Retinal pigment epithelial cell (primary cell): Measurements from ENCODE around the gene SPDL1.

Source experiments
- DNase-seq: peaks from one replicate; pipeline ENCODE4 v3.0.0-alpha.2; 2010; ENCODE audit warnings: low read depth
- H3K4me3 ChIP-seq: 2 replicates; pipeline ENCODE4 v1.5.1; 2011; ENCODE audit warnings: mild to moderate bottlenecking, low read length, control low read depth, moderate library complexity
- TF ChIP-seq, protein P1 (sequence below): conservative IDR thresholded peaks from 2 replicates; pipeline ENCODE4 v1.5.1; 2011; ENCODE audit warnings: low read depth, low read length, control low read depth, inconsistent platforms

The SPDL1 gene

DNA sequence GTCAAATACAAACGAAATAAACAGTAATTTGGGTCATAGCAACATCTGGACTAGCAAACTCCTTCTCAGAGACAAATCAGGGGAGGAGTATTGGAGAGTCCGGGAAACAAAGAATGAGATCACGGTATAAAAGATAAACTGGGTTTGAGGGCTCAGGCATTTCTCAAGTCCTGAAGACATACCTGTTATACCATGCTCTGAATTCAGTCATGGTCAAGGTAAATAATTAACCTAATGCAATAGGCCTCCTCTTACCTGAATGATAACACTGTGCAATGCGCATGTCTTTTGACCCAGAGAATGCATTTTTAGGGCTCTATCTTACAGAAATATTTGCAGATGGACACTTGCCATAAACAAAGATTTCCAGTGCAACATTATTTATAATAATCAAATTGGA lies 31.9 kb upstream of the SPDL1 start:
- TF ChIP-seq, protein P1, sequence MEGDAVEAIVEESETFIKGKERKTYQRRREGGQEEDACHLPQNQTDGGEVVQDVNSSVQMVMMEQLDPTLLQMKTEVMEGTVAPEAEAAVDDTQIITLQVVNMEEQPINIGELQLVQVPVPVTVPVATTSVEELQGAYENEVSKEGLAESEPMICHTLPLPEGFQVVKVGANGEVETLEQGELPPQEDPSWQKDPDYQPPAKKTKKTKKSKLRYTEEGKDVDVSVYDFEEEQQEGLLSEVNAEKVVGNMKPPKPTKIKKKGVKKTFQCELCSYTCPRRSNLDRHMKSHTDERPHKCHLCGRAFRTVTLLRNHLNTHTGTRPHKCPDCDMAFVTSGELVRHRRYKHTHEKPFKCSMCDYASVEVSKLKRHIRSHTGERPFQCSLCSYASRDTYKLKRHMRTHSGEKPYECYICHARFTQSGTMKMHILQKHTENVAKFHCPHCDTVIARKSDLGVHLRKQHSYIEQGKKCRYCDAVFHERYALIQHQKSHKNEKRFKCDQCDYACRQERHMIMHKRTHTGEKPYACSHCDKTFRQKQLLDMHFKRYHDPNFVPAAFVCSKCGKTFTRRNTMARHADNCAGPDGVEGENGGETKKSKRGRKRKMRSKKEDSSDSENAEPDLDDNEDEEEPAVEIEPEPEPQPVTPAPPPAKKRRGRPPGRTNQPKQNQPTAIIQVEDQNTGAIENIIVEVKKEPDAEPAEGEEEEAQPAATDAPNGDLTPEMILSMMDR = no peak
- H3K4me3 ChIP-seq = no peak overlapping the region
- DNase-seq = no peak

DNA sequence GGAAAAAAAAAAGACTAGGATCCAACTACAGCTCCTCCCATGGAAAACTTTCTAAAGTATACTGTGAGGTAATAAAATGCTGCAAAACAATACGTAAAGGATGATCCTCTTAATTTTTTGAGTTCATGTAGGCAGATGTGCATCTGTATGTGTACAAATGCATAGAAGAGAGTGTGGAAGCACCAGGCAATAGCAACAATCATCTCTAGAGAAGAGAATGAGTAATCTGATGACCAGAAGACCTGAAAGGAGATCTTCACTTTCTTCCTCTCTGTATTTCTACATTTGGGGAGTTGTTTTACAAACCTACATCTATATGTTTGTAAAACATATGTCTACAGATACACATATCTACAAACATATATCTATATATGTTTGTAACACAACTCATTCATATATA lies 29.3 kb upstream of the SPDL1 start:
- H3K4me3 ChIP-seq = no peak overlapping the region
- TF ChIP-seq, protein P1 = no peak
- DNase-seq = no peak

DNA sequence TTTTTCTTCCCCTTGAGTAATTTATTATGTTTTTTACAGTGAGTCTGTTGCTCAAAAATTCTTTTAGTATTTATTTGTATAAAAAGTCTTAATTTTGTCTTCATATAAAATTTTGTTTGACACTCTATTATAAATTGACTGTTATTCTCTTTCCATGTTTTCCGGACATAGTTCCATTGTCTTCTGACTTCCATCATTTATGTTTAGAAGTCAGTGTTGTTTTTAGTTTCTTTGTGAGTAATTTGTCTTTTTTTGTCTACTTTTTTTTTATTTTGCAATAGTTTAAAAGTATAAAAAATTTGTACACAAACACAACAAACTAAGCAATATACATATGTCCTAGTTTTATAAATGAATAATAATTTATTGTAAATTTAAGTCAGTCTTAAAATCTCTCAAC lies 25.7 kb upstream of the SPDL1 start:
- H3K4me3 ChIP-seq = no peak overlapping the region
- DNase-seq = no peak
- TF ChIP-seq, protein P1 = no peak

DNA sequence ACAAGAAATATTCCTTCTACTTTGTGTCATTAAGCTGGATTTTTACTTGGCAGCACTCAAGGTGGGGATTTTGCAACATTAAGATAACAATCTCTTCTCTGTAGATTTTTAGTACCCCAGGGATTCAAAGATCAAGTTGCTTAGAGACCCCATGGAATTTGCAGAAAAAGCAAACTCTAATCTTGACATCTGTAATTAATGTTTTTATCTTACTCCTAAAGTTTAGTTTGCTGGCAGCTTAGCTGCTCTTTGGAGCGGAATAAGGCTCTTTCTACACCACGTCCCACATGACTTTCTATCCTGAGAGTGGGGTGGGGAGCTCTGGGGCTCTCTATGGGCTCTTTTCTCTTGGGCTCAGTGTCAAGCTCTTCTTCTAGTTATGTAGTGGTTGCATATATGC lies 21.7 kb upstream of the SPDL1 start:
- TF ChIP-seq, protein P1 = no peak
- peak; percentile 91 for DNase-seq
- no peak overlapping the region for H3K4me3 ChIP-seq

DNA sequence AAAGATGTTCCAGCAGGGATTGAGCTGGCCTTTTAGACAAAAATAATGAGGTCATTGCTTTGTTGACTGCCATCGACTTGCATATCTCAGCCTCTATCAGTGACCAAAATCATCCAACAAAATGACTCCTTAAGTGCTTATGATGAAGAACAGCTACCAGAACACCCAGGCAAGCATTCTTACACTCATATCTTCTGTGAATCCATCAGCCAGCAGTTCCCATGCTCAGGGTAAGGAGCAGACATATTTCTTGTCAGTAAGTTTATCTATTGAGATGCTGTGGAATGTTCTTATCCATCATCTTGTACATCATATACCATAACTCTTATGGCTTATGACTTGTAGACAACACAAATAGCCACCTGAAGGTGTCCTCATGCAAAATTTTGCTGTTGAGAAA lies 20.2 kb upstream of the SPDL1 start:
- TF ChIP-seq, protein P1 = no peak
- no peak overlapping the region for H3K4me3 ChIP-seq
- DNase-seq = no peak

DNA sequence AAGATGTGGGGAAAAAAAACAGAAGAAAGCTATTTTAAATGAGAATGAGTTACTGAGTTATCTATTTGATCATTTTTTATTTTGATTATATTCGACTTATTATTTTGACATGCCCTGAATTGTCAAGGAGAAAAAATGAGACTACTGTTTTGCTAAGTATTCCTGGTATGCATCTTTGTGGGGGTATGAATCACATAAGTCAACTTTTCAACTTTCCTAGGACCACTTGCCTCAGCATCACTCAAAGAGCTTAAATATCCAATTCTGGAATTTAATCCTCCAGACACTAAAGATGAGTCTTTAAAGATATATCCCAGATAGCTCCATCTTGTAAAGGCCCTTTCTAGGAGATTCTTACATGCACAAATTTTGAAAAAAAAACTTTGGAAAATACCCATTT lies 17.4 kb upstream of the SPDL1 start:
- no peak for DNase-seq
- TF ChIP-seq, protein P1 = no peak
- H3K4me3 ChIP-seq = no peak overlapping the region

DNA sequence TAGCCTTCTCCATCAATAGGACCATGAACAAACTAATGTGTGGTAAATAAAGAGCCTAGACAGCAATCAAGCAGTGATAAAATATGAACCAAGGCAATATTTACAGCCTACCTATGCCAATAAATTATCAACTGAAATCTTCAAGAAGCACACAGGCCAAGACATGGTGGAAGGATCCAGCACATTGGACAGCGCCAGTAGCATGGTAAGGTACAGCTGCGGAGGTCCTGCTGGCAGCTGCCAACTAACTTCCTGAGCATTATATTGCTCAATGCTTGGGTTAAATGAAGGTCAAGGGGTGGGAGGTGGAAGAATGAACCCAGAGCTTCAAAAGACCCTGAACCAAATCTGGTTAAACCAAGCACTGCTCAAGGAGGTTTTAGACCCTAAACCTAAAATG lies 16.5 kb upstream of the SPDL1 start:
- TF ChIP-seq, protein P1 = no peak
- DNase-seq = no peak

More for the DNA sequence above, 16.5 kb upstream of the SPDL1 start:
- H3K4me3 ChIP-seq = no peak overlapping the region
